H1 (cell line): ENCODE data around the gene RFPL3.

ENCODE experiments used
- BACH1 ChIP-seq: IDR thresholded peaks from 2 replicates; pipeline ENCODE4 v1.6.1; 2012; ENCODE audit warnings: low read length, improper control_type of control experiment
- BRCA1 ChIP-seq: IDR thresholded peaks from 2 replicates; pipeline ENCODE4 v1.6.1; 2012; ENCODE audit warnings: low read depth, low read length, improper control_type of control experiment
- CHD1 ChIP-seq: IDR thresholded peaks from 2 replicates; pipeline ENCODE4 v1.6.1; 2012; ENCODE audit warnings: low read depth, low read length, improper control_type of control experiment
- GTF2F1 ChIP-seq: IDR thresholded peaks from 2 replicates; pipeline ENCODE4 v1.6.1; 2012; ENCODE audit warnings: low read depth, low read length, improper control_type of control experiment, borderline replicate concordance
- JUN ChIP-seq: IDR thresholded peaks from 2 replicates; pipeline ENCODE4 v1.6.1; 2011; ENCODE audit warnings: low read depth, mild to moderate bottlenecking, improper control_type of control experiment, low read length
- POLR2A ChIP-seq, 2 experiments: IDR thresholded peaks; 1 replicate in 1 of 2; 2 replicates in 1 of 2; pipeline ENCODE4 v1.6.1; 2011; ENCODE audit warnings: low read depth in 2 of 2, low read length in 2 of 2, mild to moderate bottlenecking in 2 of 2; ENCODE audit errors: control extremely low read depth in 1 of 2
- RFX5 ChIP-seq: IDR thresholded peaks from 2 replicates; pipeline ENCODE4 v1.6.1; 2011; ENCODE audit warnings: low read depth, low read length, improper control_type of control experiment, borderline replicate concordance
- RXRA ChIP-seq: IDR thresholded peaks from 2 replicates; pipeline ENCODE4 v1.6.1; 2011; ENCODE audit warnings: low read depth, mild to moderate bottlenecking, low read length, moderate library complexity; ENCODE audit not compliant: insufficient read depth
- SP1 ChIP-seq: IDR thresholded peaks from 2 replicates; pipeline ENCODE4 v1.6.1; 2011; ENCODE audit warnings: low read depth, low read length
- SUZ12 ChIP-seq: fragments of 200-600 bp; sonication (generic); IDR thresholded peaks from 2 replicates; pipeline ENCODE4 v1.6.1; 2012; ENCODE audit warnings: mild to moderate bottlenecking, inconsistent platforms, low read length, moderate library complexity, mixed read lengths
- TCF12 ChIP-seq: IDR thresholded peaks from 2 replicates; pipeline ENCODE4 v1.6.1; 2011; ENCODE audit warnings: low read depth, mild to moderate bottlenecking, low read length
- TF ChIP-seq, protein P1 (sequence below): IDR thresholded peaks from 2 replicates; pipeline ENCODE4 v1.6.1; 2012; ENCODE audit warnings: inconsistent platforms
- TF ChIP-seq, protein P2 (sequence below), 3 experiments: IDR thresholded peaks; 1 replicate in 2 of 3; 2 replicates in 1 of 3; pipeline versions ENCODE4 v1.5.1 to v1.6.1; 2011; ENCODE audit warnings: low read length in 3 of 3, mild to moderate bottlenecking in 3 of 3, inconsistent platforms in 2 of 3, low read depth in 1 of 3, moderate library complexity in 1 of 3; ENCODE audit not compliant: insufficient read depth in 1 of 3; ENCODE audit errors: control extremely low read depth in 1 of 3

DNA sequence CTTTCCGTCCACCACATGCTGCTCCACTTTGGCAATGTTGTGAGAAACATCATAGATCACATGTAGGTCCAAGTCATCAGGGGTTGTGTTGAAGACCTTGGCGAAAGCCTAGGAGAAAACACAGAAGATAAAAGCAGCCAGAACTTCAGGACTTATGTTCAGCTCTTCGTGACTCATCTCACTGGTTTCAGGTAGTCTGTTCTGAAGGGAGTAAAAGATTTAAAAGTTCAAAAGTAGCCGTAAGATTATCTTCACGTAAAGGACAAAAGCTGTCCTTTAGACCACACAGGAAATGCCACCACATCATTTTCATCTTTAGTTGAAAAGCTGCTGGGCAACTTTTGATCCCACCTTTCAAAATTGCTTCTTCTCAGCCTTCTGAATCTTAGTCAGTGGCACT lies 37.4 kb downstream of the RFPL3 start:
- no peak for TF ChIP-seq SUZ12
- no peak for TF ChIP-seq CHD1
- TF ChIP-seq, protein P1, sequence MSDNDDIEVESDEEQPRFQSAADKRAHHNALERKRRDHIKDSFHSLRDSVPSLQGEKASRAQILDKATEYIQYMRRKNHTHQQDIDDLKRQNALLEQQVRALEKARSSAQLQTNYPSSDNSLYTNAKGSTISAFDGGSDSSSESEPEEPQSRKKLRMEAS, result no peak
- TF ChIP-seq BACH1, result no peak
- no peak for TF ChIP-seq POLR2A (IDR thresholded peaks at IDR 0.05; ENCODE audit: control extremely low read depth in 1 of 2, low read depth in 2 of 2, low read length in 2 of 2)
- TF ChIP-seq, protein P2, sequence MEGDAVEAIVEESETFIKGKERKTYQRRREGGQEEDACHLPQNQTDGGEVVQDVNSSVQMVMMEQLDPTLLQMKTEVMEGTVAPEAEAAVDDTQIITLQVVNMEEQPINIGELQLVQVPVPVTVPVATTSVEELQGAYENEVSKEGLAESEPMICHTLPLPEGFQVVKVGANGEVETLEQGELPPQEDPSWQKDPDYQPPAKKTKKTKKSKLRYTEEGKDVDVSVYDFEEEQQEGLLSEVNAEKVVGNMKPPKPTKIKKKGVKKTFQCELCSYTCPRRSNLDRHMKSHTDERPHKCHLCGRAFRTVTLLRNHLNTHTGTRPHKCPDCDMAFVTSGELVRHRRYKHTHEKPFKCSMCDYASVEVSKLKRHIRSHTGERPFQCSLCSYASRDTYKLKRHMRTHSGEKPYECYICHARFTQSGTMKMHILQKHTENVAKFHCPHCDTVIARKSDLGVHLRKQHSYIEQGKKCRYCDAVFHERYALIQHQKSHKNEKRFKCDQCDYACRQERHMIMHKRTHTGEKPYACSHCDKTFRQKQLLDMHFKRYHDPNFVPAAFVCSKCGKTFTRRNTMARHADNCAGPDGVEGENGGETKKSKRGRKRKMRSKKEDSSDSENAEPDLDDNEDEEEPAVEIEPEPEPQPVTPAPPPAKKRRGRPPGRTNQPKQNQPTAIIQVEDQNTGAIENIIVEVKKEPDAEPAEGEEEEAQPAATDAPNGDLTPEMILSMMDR (IDR thresholded peaks at IDR 0.05; ENCODE audit: control extremely low read depth in 1 of 3, insufficient read depth in 1 of 3, low read depth in 1 of 3, low read length in 3 of 3), result no peak
- no peak for TF ChIP-seq BRCA1
- TF ChIP-seq RXRA, result no peak
- no peak for TF ChIP-seq TCF12
- no peak for TF ChIP-seq SP1
- TF ChIP-seq JUN, result no peak
- no peak for TF ChIP-seq GTF2F1
- no peak for TF ChIP-seq RFX5
